ENCODE results near the gene BRCC3.

Gene BRCC3

GRCh38 chrX:155148724-155149537, 77.6 kb downstream of the BRCC3 start:
- ChIA-PET CTCF (interaction anchor here (0.5 kb wide), 1 partner anchor 215 kb away, joined by 3 read pairs; no protein-coding TSS in a partner anchor), POLR2A (ENCODE audit: low non-redundant PET) (no interaction called here)
- no peak for DNase-seq (ENCODE audit: low spot score)
- H3K27ac ChIP-seq: no peak overlapping the region
- TF ChIP-seq CTCF (conservative IDR thresholded peaks at IDR 0.05; ENCODE audit: low read depth): no peak

- DNase-seq (ENCODE audit: low spot score): no peak
- ChIA-PET CTCF (interaction anchor here (0.6 kb wide), 1 partner anchor 9 kb away, joined by 3 read pairs; no protein-coding TSS in a partner anchor), POLR2A (ENCODE audit: low non-redundant PET) (no interaction called here)
- TF ChIP-seq CTCF (conservative IDR thresholded peaks at IDR 0.05; ENCODE audit: low read depth): no peak
- H3K27ac ChIP-seq: no peak overlapping the region
These were observed 98.6 kb downstream of the BRCC3 start for GRCh38 chrX:155169881-155170280.
